NCI-H82 treated with DMSO at 0.1 percent for 48 hours (cell line): ENCODE measurements around the gene MAST1.
"Not testable (repeated sequence)": the region's sequence is repeated elsewhere in the genome, so short reads cannot be mapped to it uniquely, and the experiment has no call there.

Experiments
- DNase-seq: peaks from one replicate; lab custom pipeline; 2025; ENCODE audit not compliant: unreplicated experiment; lab: John Stamatoyannopoulos, UW

The MAST1 gene

GRCh38 chr19:12838886-12839756 lies 806 bp downstream of the MAST1 start:
- DNase-seq = no peak

DNA sequence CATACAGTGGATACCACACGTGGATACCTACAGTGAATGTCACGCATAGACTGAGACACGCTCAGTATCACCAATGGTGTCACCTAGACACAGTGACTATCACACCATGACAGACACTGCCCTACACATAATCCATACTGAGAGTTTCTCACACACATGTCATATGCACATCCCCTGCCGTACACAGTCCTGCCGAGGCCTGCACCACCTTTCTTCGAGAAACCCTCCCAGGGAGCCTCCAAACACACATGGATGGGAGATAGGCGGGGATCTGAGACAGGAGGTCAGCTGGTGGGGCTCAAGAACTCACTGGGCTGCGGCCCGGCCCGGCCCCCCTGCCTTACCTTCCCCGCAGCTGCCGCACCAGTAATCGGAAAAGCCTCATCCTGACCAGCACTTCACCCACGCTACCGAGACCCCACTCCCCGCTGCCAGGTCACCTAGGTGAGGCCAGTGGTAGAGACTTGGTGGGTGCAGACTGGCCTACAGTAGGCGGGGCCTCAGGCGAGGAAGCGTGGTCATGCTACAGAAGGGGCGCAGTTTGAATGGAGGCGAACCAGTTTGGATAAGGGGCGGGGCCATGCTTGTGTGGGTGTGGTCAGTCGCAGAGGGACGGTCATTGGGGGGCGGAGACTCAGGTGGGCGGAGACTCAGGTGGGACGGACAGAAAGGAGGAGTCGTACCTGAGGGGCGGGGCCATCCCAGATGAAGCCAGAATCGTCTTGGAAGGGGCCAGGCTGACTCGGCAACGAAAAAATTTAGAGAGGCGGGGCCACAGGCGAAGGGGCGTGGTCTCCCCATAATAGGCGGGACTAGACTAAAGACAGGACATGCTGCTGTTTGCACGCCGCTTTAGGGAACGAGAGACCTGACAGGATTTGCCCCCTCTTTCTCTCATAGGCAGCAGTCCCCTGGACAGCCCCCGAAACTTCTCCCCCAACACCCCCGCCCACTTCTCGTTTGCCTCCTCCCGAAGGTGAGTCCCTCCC lies 2.1 kb downstream of the MAST1 start:
- peak; percentile 86 for DNase-seq

GRCh38 chr19:12841094-12841493 lies 2.8 kb downstream of the MAST1 start:
- DNase-seq = peak; percentile 80

DNA sequence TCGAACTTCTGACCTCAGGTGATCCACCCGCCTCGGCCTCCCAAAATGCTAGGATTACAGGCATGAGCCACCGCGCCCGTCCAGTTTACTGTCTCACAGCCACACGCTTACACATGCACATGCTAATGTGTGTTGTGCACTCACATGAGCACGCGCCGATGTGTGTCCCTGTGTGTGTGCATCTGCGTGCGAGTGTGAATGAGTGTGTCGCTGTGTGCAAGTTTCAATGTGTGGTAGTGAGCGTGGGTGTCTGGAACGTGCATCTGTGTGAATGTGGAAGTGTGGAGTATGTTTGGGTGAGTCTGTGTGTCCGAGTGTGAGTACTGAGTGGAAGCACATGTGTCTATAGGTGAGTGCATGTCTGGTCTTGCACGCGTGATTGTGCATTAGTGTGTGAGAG lies 4.2 kb downstream of the MAST1 start:
- DNase-seq = no peak

DNA sequence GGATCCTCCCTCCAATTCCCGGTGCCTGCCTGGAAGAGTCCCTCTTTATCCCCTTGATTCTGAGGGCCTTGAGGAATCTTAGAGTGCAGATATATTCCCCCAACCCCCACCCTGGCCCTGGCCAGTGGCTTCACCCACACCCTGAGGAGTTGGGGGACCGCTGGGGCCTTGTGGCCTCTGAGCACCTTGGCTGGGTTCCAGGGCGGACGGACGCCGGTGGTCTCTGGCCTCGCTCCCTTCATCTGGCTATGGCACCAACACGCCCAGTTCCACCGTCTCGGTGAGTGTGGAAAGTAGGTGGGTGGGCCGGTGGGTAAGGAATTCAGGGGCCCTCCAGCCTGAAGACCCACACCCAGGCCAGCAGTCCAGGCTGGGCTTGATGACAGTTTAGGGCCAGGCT lies 5.0 kb downstream of the MAST1 start:
- DNase-seq = no peak

GRCh38 chr19:12843999-12844732 lies 5.9 kb downstream of the MAST1 start:
- DNase-seq = peak; percentile 35

DNA sequence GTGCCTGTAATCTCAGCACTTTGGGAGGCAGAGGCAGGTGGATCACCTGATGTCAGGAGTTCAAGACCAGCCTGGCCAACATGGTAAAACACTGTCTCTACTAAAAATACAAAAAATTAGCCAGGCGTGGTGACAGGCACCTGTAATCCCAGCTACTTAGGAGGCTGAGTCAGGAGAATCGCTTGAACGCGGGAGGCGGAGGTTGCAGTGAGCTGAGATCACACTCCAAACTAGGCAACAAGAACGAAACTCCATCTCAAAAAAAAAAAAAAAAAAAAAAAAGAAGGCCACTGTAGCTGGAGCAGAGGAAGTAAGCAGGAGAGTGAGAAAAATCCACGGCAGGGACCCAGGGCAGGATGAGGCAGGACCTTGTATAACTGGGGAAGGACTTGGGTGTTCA lies 8.3 kb downstream of the MAST1 start:
- not testable (repeated sequence) for DNase-seq

- peak; percentile 55 for DNase-seq
Observed at GRCh38 chr19:12847159-12848139, 9.1 kb downstream of the MAST1 start.

- DNase-seq = no peak
Observed at GRCh38 chr19:12856653-12857052, 18.3 kb downstream of the MAST1 start.

DNA sequence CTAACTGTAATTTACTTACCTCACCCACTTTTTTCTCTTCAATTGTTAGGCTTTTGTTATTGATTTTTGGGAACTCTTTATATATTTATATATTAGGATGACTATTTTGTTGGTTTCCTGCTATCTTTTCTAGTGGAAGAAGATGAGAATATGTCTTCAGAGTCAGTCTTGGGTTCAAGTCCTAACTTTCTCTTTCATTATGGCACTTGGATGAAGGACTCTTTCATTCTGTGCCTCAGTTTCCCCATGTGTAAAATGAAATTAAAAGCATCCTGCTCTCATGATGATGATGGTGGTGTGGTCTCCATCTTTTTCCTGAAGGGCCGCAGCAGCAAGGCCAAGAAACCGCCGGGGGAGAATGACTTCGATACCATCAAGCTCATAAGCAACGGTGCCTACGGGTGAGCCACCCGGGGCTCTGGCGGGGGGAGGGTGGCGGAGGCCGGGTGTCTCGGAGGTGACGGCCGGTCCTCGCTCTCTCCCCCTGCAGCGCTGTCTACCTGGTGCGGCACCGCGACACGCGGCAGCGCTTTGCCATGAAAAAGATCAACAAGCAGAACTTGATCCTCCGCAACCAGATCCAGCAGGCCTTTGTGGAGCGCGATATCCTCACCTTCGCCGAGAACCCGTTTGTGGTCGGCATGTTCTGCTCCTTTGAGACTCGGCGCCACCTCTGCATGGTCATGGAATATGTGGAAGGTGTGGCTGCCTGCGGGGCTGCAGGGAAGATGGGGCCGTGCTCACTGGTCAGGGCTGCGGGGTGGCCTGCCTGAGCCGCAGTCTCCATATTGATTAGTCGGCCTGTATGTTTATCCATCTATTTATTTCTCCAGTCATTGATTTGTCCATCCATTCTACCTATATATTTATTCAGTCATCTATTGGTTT lies 20.0 kb downstream of the MAST1 start:
- no peak for DNase-seq

DNA sequence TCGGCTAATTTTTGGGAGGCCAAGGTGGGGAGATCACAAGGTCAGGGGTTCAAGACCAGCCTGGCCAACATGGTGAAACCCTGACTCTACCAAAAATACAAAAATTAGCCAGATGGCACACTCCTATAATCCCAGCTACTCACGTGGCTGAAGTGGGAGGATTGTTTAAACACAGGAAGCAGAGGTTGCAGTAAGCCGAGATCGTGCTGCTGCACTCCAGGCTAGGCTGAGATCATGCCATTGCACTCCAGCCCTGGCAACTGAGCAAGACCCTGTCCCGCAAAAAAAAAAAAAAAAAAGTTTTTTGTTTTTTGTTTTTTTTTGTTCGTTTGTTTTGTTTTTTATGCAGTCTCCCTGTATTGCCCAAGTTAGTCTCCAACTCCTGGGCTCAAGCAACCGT lies 21.2 kb downstream of the MAST1 start:
- peak; percentile 63 for DNase-seq

DNA sequence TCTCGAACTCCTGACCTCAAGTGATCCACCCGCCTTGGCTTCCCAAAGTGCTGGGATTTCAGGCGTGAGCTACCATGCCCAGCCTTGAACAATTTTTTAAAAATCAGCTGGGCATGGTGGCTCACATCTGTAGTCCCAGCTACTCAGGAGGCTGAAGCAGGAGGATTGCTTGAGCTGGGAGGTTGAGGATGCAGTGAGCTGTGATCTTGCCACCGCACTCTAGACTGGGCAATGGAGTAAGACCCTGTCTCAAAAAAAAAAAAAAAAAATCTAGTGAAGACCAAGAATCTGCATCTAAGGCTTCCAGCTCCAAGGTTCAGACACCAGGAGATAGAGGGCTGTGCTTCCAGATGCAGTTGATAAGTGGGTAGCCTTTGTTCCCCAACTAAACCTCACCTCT lies 25.8 kb downstream of the MAST1 start:
- DNase-seq = no peak

- no peak for DNase-seq
Observed at GRCh38 chr19:12864721-12865715, 26.7 kb downstream of the MAST1 start.

- DNase-seq = no peak
Observed at GRCh38 chr19:12865746-12866415, 27.6 kb downstream of the MAST1 start.

GRCh38 chr19:12866416-12867119 lies 28.3 kb downstream of the MAST1 start:
- DNase-seq = no peak
